ENCODE measurements around the gene EVC2. TPM values are rescaled to one million over a fixed set of nuclear protein-coding genes. Genes with fewer than 3 reads are reported as not detected.

The EVC2 gene
- total and polyA plus RNA-seq, 9 of the 15 experiments (the other 6 are each of a cell fraction or from before 2014, with no cell fraction given), result 0.03 to 0.55 (median 0.38) TPM; not detected in 1

GRCh38 chr4:5619913-5620625, 88.3 kb downstream of the EVC2 start:
- no peak overlapping the region for H3K4me2 ChIP-seq (ENCODE audit: insufficient read depth, low read length)
- no peak overlapping the region for H3K4me3 ChIP-seq
- in situ Hi-C loops (cut with MboI) (no loop called here), intact Hi-C loops (cut with micrococcal nuclease) (no loop called here)
- TF ChIP-seq, protein P1, sequence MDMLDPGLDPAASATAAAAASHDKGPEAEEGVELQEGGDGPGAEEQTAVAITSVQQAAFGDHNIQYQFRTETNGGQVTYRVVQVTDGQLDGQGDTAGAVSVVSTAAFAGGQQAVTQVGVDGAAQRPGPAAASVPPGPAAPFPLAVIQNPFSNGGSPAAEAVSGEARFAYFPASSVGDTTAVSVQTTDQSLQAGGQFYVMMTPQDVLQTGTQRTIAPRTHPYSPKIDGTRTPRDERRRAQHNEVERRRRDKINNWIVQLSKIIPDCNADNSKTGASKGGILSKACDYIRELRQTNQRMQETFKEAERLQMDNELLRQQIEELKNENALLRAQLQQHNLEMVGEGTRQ (CRISPR knock-in tag; IDR thresholded peaks at IDR 0.05), result peak; percentile 29
- TF ChIP-seq TFE3 (CRISPR knock-in tag; IDR thresholded peaks at IDR 0.05) (peak; percentile 58), ZNF124 (CRISPR knock-in tag; IDR thresholded peaks at IDR 0.05) (no peak)
- TF ChIP-seq, protein P2, sequence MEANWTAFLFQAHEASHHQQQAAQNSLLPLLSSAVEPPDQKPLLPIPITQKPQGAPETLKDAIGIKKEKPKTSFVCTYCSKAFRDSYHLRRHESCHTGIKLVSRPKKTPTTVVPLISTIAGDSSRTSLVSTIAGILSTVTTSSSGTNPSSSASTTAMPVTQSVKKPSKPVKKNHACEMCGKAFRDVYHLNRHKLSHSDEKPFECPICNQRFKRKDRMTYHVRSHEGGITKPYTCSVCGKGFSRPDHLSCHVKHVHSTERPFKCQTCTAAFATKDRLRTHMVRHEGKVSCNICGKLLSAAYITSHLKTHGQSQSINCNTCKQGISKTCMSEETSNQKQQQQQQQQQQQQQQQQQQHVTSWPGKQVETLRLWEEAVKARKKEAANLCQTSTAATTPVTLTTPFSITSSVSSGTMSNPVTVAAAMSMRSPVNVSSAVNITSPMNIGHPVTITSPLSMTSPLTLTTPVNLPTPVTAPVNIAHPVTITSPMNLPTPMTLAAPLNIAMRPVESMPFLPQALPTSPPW (CRISPR knock-in tag; IDR thresholded peaks at IDR 0.05), result no peak
- POLR2A ChIA-PET, result interaction anchor here (0.6 kb wide), 1 partner anchor 36 kb away, joined by 3 read pairs; no protein-coding TSS in a partner anchor
- H3K27ac ChIP-seq (ENCODE audit: extremely low read depth, low read depth, low read length), result no peak overlapping the region
- H4K20me1 ChIP-seq (replicated peaks; ENCODE audit: control insufficient read depth, insufficient read depth, low read length), result no peaks in the 10 kb centered on the region
- H3K9ac ChIP-seq (ENCODE audit: insufficient read depth in 1 of 2, low read depth in 2 of 2, low read length in 2 of 2), result no peak overlapping the region
- peaks cover 0 to 8% of the 10 kb centered on the region in 2 experiments; a peak in 1 of 5 replicates for H3K27me3 ChIP-seq (ENCODE audit: control insufficient read depth in 2 of 2, insufficient read depth in 2 of 2, low read length in 2 of 2)
- no peaks in the 10 kb centered on the region for H3K36me3 ChIP-seq (ENCODE audit: control insufficient read depth, insufficient read depth, low read length)
- H3K9me1 ChIP-seq (ENCODE audit: control insufficient read depth, insufficient read depth, low read length), result no peaks in the 10 kb centered on the region
- H3K9me3 ChIP-seq (replicated peaks; ENCODE audit: control insufficient read depth, insufficient read depth, low read depth, low read length), result no peaks in the 10 kb centered on the region
- no peaks in the 10 kb centered on the region for H3K79me2 ChIP-seq (ENCODE audit: control insufficient read depth, insufficient read depth, low read length)
- ATAC-seq (no peak), FAIRE-seq (no peak), DNase-seq (ENCODE audit: extremely low read depth in 1 of 4, low spot score in 3 of 4) (no peak)
- H2AFZ ChIP-seq (ENCODE audit: low read depth, low read length), result no peak overlapping the region
- H3K4me1 ChIP-seq (replicated peaks in 1 of 2; ENCODE audit: control insufficient read depth in 2 of 2, insufficient read depth in 2 of 2, low read length in 2 of 2), result no peaks in the 10 kb centered on the region
- BruUV-seq (replicated peaks), result no TSS peak
- 9% methylated on average over 14 of the region's 14 CpGs for WGBS (ENCODE audit: insufficient coverage, low coverage, missing lambda C conversion rate)
- CTCF ChIA-PET (ENCODE audit: low intra/inter-chr PET ratio), result no interaction called here
